Measurements from ENCODE around the gene STXBP4.

STXBP4 gene

DNA sequence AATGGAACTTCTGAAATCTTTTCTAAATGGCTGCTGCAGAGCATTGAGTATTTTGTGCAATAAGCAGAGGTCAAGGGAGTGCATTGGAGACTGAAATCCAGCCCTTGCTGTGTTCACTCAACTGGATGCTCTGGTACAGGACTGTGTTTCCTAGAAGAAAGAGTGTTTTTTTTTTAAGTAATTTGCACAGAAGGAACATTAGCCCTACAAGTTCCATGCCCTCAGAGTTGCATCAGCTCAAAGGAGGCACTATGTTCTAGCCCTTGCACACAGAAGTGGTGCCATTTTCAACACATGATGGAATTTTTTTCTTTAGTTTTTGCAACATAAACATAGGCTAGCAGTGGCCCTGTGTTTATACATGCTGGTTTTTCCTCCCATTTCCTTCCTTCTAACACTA lies 152.1 kb downstream of the STXBP4 start:
- TF ChIP-seq FOXP2 (optimal IDR thresholded peaks at IDR 0.05; ENCODE audit: borderline replicate concordance, extremely low read depth, extremely low read length, insufficient read depth) (no peak), TAF1 (IDR thresholded peaks at IDR 0.05; ENCODE audit: borderline replicate concordance, insufficient read depth, low read length) (no peak), POLR2AphosphoS5 (IDR thresholded peaks at IDR 0.05; ENCODE audit: low read depth, low read length) (no peak), REST (IDR thresholded peaks at IDR 0.05; ENCODE audit: insufficient read depth in 1 of 2, low read depth in 2 of 2, low read length in 2 of 2) (no peak), SIN3A (IDR thresholded peaks at IDR 0.05; ENCODE audit: borderline replicate concordance, insufficient read depth, low read length) (no peak)

GRCh38 chr17:55121268-55121667 lies 152.7 kb downstream of the STXBP4 start:
- TF ChIP-seq REST (IDR thresholded peaks at IDR 0.05; ENCODE audit: insufficient read depth in 1 of 2, low read depth in 2 of 2, low read length in 2 of 2): no peak

DNA sequence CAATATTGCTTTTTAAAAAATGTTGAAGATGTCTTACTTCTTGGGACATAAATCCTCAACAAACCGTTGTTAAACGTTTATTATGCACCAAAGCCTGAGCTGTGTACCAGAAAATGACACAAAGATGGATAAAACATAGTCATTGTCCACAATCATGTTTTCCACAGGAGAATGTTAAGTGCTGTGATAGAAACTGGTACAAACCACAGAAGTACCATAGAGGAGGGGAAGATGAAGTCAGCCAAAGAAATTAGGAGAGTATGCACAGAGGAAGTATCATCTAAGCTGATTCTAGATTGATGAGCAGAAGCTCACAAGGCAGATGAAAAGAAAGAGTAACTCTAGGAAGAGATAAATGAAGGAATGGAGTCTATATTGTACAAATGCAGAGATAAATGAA lies 153.5 kb downstream of the STXBP4 start:
- TF ChIP-seq POLR2AphosphoS5 (IDR thresholded peaks at IDR 0.05; ENCODE audit: low read depth, low read length) (no peak), FOXP2 (optimal IDR thresholded peaks at IDR 0.05; ENCODE audit: borderline replicate concordance, extremely low read depth, extremely low read length, insufficient read depth) (no peak), REST (IDR thresholded peaks at IDR 0.05; ENCODE audit: insufficient read depth in 1 of 2, low read depth in 2 of 2, low read length in 2 of 2) (no peak), SIN3A (IDR thresholded peaks at IDR 0.05; ENCODE audit: borderline replicate concordance, insufficient read depth, low read length) (no peak), TAF1 (IDR thresholded peaks at IDR 0.05; ENCODE audit: borderline replicate concordance, insufficient read depth, low read length) (no peak)

- no peak for TF ChIP-seq TAF1 (IDR thresholded peaks at IDR 0.05; ENCODE audit: borderline replicate concordance, insufficient read depth, low read length)
- TF ChIP-seq POLR2AphosphoS5 (IDR thresholded peaks at IDR 0.05; ENCODE audit: low read depth, low read length): no peak
- no peak for TF ChIP-seq REST (IDR thresholded peaks at IDR 0.05; ENCODE audit: insufficient read depth in 1 of 2, low read depth in 2 of 2, low read length in 2 of 2)
- no peak for TF ChIP-seq FOXP2 (optimal IDR thresholded peaks at IDR 0.05; ENCODE audit: borderline replicate concordance, extremely low read depth, extremely low read length, insufficient read depth)
- TF ChIP-seq SIN3A (IDR thresholded peaks at IDR 0.05; ENCODE audit: borderline replicate concordance, insufficient read depth, low read length): no peak
Measured at GRCh38 chr17:55124730-55125360, 156.3 kb downstream of the STXBP4 start.

DNA sequence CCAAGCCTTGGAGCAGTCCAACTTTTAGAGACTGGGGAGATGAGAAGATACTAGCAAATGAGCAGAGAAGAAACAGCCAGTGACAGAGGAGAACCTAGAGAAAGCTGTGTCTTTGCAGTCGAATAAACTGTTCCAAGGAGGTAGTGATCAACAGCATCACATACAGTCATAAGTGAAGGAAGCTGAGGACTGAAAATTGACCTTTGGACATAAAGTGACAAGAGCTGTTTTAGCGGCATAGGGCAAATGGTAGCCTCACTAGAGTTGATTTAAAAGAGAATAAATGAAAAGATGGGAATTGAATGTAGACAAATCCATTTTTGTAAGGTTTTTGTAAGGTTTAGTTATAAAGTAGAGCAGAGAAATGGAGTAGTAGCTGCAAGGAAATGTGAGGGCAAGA lies 165.0 kb downstream of the STXBP4 start:
- TF ChIP-seq REST (IDR thresholded peaks at IDR 0.05; ENCODE audit: insufficient read depth in 1 of 2, low read depth in 2 of 2, low read length in 2 of 2) (no peak), TAF1 (IDR thresholded peaks at IDR 0.05; ENCODE audit: borderline replicate concordance, insufficient read depth, low read length) (no peak), POLR2AphosphoS5 (IDR thresholded peaks at IDR 0.05; ENCODE audit: low read depth, low read length) (no peak), FOXP2 (optimal IDR thresholded peaks at IDR 0.05; ENCODE audit: borderline replicate concordance, extremely low read depth, extremely low read length, insufficient read depth) (no peak), SIN3A (IDR thresholded peaks at IDR 0.05; ENCODE audit: borderline replicate concordance, insufficient read depth, low read length) (no peak)
